H1 (cell line): ENCODE data around the gene EMP3. TPM values are rescaled to one million over a fixed set of nuclear protein-coding genes. Genes with fewer than 3 reads are reported as not detected.
A peak's percentile ranks its signal among the peaks of the same experiment; 100 is the strongest.

ENCODE experiments used
- CTCF ChIA-PET: fragments of 300-600 bp; sonication (Branson Sonifier 250); formaldehyde crosslinking; loops from one replicate; lab custom pipeline; 2021; ENCODE audit not compliant: partially characterized antibody; lab: Charles Lee
- POLR2A ChIA-PET: fragments of 300-600 bp; sonication (Branson Sonifier 250); formaldehyde crosslinking; loops from one replicate; lab custom pipeline; 2021; ENCODE audit warnings: inconsistent platforms; ENCODE audit not compliant: partially characterized antibody; lab: Charles Lee
- DNase-seq, 2 experiments: peaks; one replicate each; pipeline versions ENCODE4 v3.0.0 to v3.0.0-alpha.2; 2010 to 2022; ENCODE audit warnings: low spot score in 2 of 2, low read depth in 1 of 2, mixed read lengths in 1 of 2
- FAIRE-seq: peaks from 2 replicates; lab custom pipeline; 2011; peaks lifted over from hg19 to GRCh38; lab: Jason Lieb, UNC
- H2AFZ ChIP-seq: 2 replicates; pipeline ENCODE4 v1.8.1; 2012; ENCODE audit warnings: low read length, inconsistent platforms
- H2AK5ac ChIP-seq: 2 replicates; pipeline ENCODE4 v1.6.1; 2013; ENCODE audit warnings: low read depth, low read length
- H2BK120ac ChIP-seq: replicated peaks from 2 replicates; pipeline ENCODE3; 2013; ENCODE audit warnings: low read depth, low read length, inconsistent platforms
- H2BK12ac ChIP-seq: 2 replicates; pipeline ENCODE4 v1.6.1; 2013; ENCODE audit warnings: low read depth, low read length
- H2BK15ac ChIP-seq: 2 replicates; pipeline ENCODE4 v1.6.1; 2013; ENCODE audit warnings: low read length
- H2BK20ac ChIP-seq: 2 replicates; pipeline ENCODE4 v1.6.1; 2013; ENCODE audit warnings: low read length
- H2BK5ac ChIP-seq: 2 replicates; pipeline ENCODE4 v1.6.1; 2013; ENCODE audit warnings: low read depth, low read length
- H3K14ac ChIP-seq: 2 replicates; pipeline ENCODE4 v1.6.1; 2013; ENCODE audit warnings: inconsistent platforms; ENCODE audit not compliant: insufficient read length
- H3K18ac ChIP-seq: 2 replicates; pipeline ENCODE4 v1.6.1; 2013; ENCODE audit warnings: low read length; ENCODE audit errors: extremely low read depth
- H3K23ac ChIP-seq: 2 replicates; pipeline ENCODE4 v1.6.1; 2013; ENCODE audit warnings: inconsistent platforms; ENCODE audit not compliant: insufficient read length
- H3K23me2 ChIP-seq: 2 replicates; pipeline ENCODE4 v1.6.1; 2013; ENCODE audit warnings: low read depth, low read length
- H3K27ac ChIP-seq: 2 replicates; pipeline ENCODE4 v1.6.1; 2011; ENCODE audit warnings: low read depth, low read length, inconsistent platforms
- H3K27me3 ChIP-seq, 4 experiments: replicated peaks in 1 of 4; 1 replicate in 1 of 4; 2 replicates in 3 of 4; pipeline versions ENCODE4 v1.6.1 to v1.8.1; 2011 to 2013; ENCODE audit warnings: low read length in 3 of 4, mild to moderate bottlenecking in 3 of 4, inconsistent platforms in 2 of 4, mixed read lengths in 2 of 4, moderate library complexity in 1 of 4; ENCODE audit not compliant: control insufficient read depth in 3 of 4, insufficient read depth in 3 of 4; ENCODE audit errors: extremely low read depth in 1 of 4
- H3K36me3 ChIP-seq, 4 experiments: 2 replicates each; pipeline versions ENCODE4 v1.6.1 to v1.8.1; 2011 to 2013; ENCODE audit warnings: mild to moderate bottlenecking in 4 of 4, low read length in 3 of 4, moderate library complexity in 2 of 4, control low read depth in 1 of 4, inconsistent platforms in 1 of 4; ENCODE audit not compliant: insufficient read depth in 4 of 4, control insufficient read depth in 2 of 4
- H3K4ac ChIP-seq: replicated peaks from 2 replicates; pipeline ENCODE3; 2013; ENCODE audit warnings: low read length, low read depth, mixed read lengths, inconsistent platforms; ENCODE audit not compliant: insufficient read length
- H3K4me1 ChIP-seq, 4 experiments: replicated peaks in 1 of 4; 1 replicate in 1 of 4; 2 replicates in 3 of 4; pipeline versions ENCODE4 v1.6.1 to v1.8.1; 2011 to 2013; ENCODE audit warnings: low read length in 3 of 4, inconsistent platforms in 2 of 4, mixed read lengths in 1 of 4; ENCODE audit not compliant: insufficient read depth in 4 of 4, control insufficient read depth in 3 of 4
- H3K4me2 ChIP-seq, 2 experiments: 2 replicates each; pipeline versions ENCODE4 v1.6.1 to v1.8.1; 2011 to 2013; ENCODE audit warnings: low read depth in 2 of 2, low read length in 2 of 2, control low read depth in 1 of 2, inconsistent platforms in 1 of 2, mild to moderate bottlenecking in 1 of 2; ENCODE audit not compliant: insufficient read depth in 1 of 2
- H3K4me3 ChIP-seq, 4 experiments: fragments of 200-600, 300-600 bp in 1 of 4; sonication (generic), shearing (Covaris generic), sonication (Bioruptor Twin) in 1 of 4; 2 replicates each; pipeline versions ENCODE4 v1.5.1 to v1.8.1; 2011 to 2016; ENCODE audit warnings: low read length in 4 of 4, low read depth in 3 of 4, control low read depth in 2 of 4, inconsistent platforms in 2 of 4, mild to moderate bottlenecking in 2 of 4, mixed read lengths in 1 of 4, moderate library complexity in 1 of 4; ENCODE audit not compliant: insufficient read depth in 2 of 4; ENCODE audit errors: extremely low read depth in 1 of 4
- H3K56ac ChIP-seq: replicated peaks from 2 replicates; pipeline ENCODE3; 2013; ENCODE audit warnings: low read depth, mild to moderate bottlenecking, mixed read lengths, low read length, inconsistent platforms; ENCODE audit not compliant: insufficient read length
- H3K79me1 ChIP-seq: 2 replicates; pipeline ENCODE4 v1.6.1; 2013; ENCODE audit warnings: low read depth, low read length, control low read depth
- H3K79me2 ChIP-seq, 2 experiments: 2 replicates each; pipeline versions ENCODE4 v1.6.1 to v1.8.1; 2012 to 2013; ENCODE audit warnings: low read length in 2 of 2, mild to moderate bottlenecking in 2 of 2, inconsistent platforms in 1 of 2; ENCODE audit not compliant: insufficient read depth in 2 of 2, control insufficient read depth in 1 of 2
- H3K9ac ChIP-seq, 4 experiments: replicated peaks in 1 of 4; 1 replicate in 1 of 4; 2 replicates in 3 of 4; pipeline versions ENCODE4 v1.6.1 to v1.8.1; 2011 to 2013; ENCODE audit warnings: low read depth in 3 of 4, low read length in 3 of 4, control low read depth in 2 of 4, mild to moderate bottlenecking in 2 of 4, moderate library complexity in 2 of 4, inconsistent platforms in 1 of 4; ENCODE audit errors: extremely low read depth in 1 of 4
- H3K9me3 ChIP-seq, 2 experiments: 2 replicates each; pipeline versions ENCODE4 v1.6.1 to v1.8.1; 2012 to 2013; ENCODE audit warnings: mild to moderate bottlenecking in 2 of 2, moderate library complexity in 2 of 2, control low read depth in 1 of 2, inconsistent platforms in 1 of 2, low read depth in 1 of 2, low read length in 1 of 2, mixed read lengths in 1 of 2; ENCODE audit not compliant: insufficient read depth in 2 of 2
- H4K20me1 ChIP-seq, 2 experiments: replicated peaks in 1 of 2; 2 replicates each; pipeline versions ENCODE3 to v1.8.1; 2011 to 2013; ENCODE audit warnings: inconsistent platforms in 2 of 2, low read length in 2 of 2, mild to moderate bottlenecking in 1 of 2; ENCODE audit not compliant: insufficient read depth in 2 of 2, control insufficient read depth in 1 of 2
- H4K5ac ChIP-seq: 2 replicates; pipeline ENCODE4 v1.6.1; 2013; ENCODE audit warnings: low read length, low read depth, mixed read lengths, inconsistent platforms; ENCODE audit not compliant: insufficient read length
- H4K8ac ChIP-seq: 2 replicates; pipeline ENCODE4 v1.8.0; 2013; ENCODE audit warnings: mild to moderate bottlenecking, moderate library complexity, low read length, inconsistent platforms; ENCODE audit not compliant: insufficient read depth; ENCODE audit errors: extremely low read depth
- H4K91ac ChIP-seq: replicated peaks from 2 replicates; pipeline ENCODE3; 2013; ENCODE audit warnings: low read length, mixed read lengths, inconsistent platforms; ENCODE audit not compliant: insufficient read length
- BCL11A ChIP-seq, 2 experiments: IDR thresholded peaks; one replicate each; pipeline ENCODE4 v1.6.1; 2011; ENCODE audit warnings: low read depth in 2 of 2, low read length in 2 of 2, mild to moderate bottlenecking in 2 of 2
- CBX8 ChIP-seq: fragments of 300-800, 300-1000 bp; sonication (generic); IDR thresholded peaks from 2 replicates; pipeline ENCODE4 v1.7.1; 2016; ENCODE audit warnings: low read depth, low read length, borderline replicate concordance
- E2F6 ChIP-seq: IDR thresholded peaks from 2 replicates; pipeline ENCODE4 v1.6.1; 2012; ENCODE audit warnings: inconsistent platforms
- HDAC2 ChIP-seq, 2 experiments: fragments of 300-600 bp in 1 of 2; sonication (generic) in 1 of 2; IDR thresholded peaks; 2 replicates each; pipeline ENCODE4 v1.6.1; 2011 to 2012; ENCODE audit warnings: low read depth in 2 of 2, low read length in 2 of 2, mild to moderate bottlenecking in 2 of 2, moderate library complexity in 2 of 2, borderline replicate concordance in 1 of 2, inconsistent platforms in 1 of 2
- KDM1A ChIP-seq: fragments of 200-600, 300-600 bp; sonication (generic); IDR thresholded peaks from 2 replicates; pipeline ENCODE4 v1.7.1; 2016; ENCODE audit warnings: mild to moderate bottlenecking, low read length, borderline replicate concordance
- POU5F1 ChIP-seq: IDR thresholded peaks from 2 replicates; pipeline ENCODE4 v1.6.1; 2011; ENCODE audit warnings: low read depth, mild to moderate bottlenecking, low read length, moderate library complexity
- SIRT6 ChIP-seq: IDR thresholded peaks from one replicate; pipeline ENCODE4 v1.7.1; 2012; ENCODE audit warnings: low read length, inconsistent platforms
- TAF7 ChIP-seq: optimal IDR thresholded peaks from 2 replicates; pipeline ENCODE3; 2011; ENCODE audit warnings: low read depth, mild to moderate bottlenecking, inconsistent platforms, low read length, moderate library complexity, borderline replicate concordance
- TBP ChIP-seq: IDR thresholded peaks from 2 replicates; pipeline ENCODE4 v1.6.1; 2011; ENCODE audit warnings: low read depth, low read length, improper control_type of control experiment
- WGBS, 2 experiments: shearing (Covaris generic) in 1 of 2; methylation state at CpG; one replicate each; pipeline versions ENCODE4 v1.1.6 to v1.1.7; 2013 to 2015; ENCODE audit warnings: low lambda C conversion rate in 2 of 2, mixed read lengths in 2 of 2, inconsistent platforms in 1 of 2, low coverage in 1 of 2, missing lambda C conversion rate in 1 of 2; ENCODE audit not compliant: insufficient replicate concordance in 2 of 2, insufficient coverage in 1 of 2, insufficient read length in 1 of 2; ENCODE audit errors: extremely low coverage in 1 of 2, missing lambda C conversion rate in 1 of 2; 5-methylcytosine and 5-hydroxymethylcytosine counted together
- polyA plus RNA-seq, 7 experiments: library from polyadenylated mRNA; depleted of rRNA in 3 of 7; stranded (reverse) in 5 of 7; unstranded in 2 of 7; fragments of >200 nt in 5 of 7; fragments of 200-250 nt in 2 of 7; gene quantifications; 1 replicate in 5 of 7; 2 replicates in 1 of 7; 4 replicates in 1 of 7; pipeline versions ENCODE4 v1.2.1 to v1.2.3, GENCODE V29; 2011 to 2013; ENCODE audit warnings: missing spikeins in 2 of 7, mixed read lengths in 2 of 7
- total RNA-seq: library from RNA; stranded (reverse); fragmentation: NEBNext Ultra II Directional; extraction: Animal tissue kit (Norgen Biotek cat#: 25700); gene quantifications from 2 replicates; pipeline ENCODE4 v1.2.1, GENCODE V29; 2021

Gene EMP3
- total and polyA plus RNA-seq, 2 of the 8 experiments (the other 6 are each of a cell fraction or from before 2014, with no cell fraction given): 18.4 to 87.8 TPM

DNA sequence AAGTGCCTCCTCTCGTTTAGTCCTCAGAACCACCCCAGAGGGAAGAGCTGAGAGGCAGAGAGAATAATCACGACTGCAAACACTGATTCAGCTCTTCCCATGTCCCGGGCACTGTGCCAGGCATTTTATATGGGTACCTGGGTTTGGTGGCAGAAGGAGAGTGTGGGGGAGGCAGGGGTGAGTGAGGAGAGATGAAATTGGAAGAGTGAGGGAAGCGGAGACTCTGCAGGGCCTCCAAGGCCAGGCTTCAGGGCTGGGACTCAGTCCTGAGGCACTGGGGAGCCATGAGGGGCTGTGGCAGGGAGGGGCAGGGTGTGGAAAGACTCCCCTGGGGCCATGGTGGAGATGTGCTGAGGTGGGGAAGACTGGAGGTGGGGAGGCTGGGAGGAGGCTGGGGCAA is 47.6 kb downstream of the EMP3 start:
- POLR2A ChIA-PET: interaction anchor here (1.5 to 2.6 kb wide), 5 partner anchors 10 to 246 kb away, joined by 3 to 10 read pairs (median 4); partner anchors contain the start of genes RPL18, SPHK2, SYNGR4 and TMEM143
- Histone ChIP-seq H4K20me1 (no peaks in the 10 kb centered on the region), H2AK5ac (no peak overlapping the region), H4K5ac (no peak overlapping the region), H3K9me3 (no peaks in the 10 kb centered on the region), H2BK5ac (no peak overlapping the region), H3K27me3 (peaks cover 0 to 2% (median 0%) of the 10 kb centered on the region in 4 experiments; a peak in 1 of 7 replicates), H3K4me3 (no peak overlapping the region), H2BK120ac (no peak overlapping the region), H3K79me1 (no peaks in the 10 kb centered on the region), H3K23me2 (no peaks in the 10 kb centered on the region), H4K91ac (no peak overlapping the region), H2BK12ac (no peak overlapping the region), H2BK15ac (0 out of 2 replicates have a peak overlapping the region, but pooled peaks have one; percentile 31), H3K36me3 (no peaks in the 10 kb centered on the region; a peak in 1 of 8 replicates), H3K56ac (no peak overlapping the region), H3K79me2 (no peaks in the 10 kb centered on the region), H3K14ac (no peak overlapping the region), H3K27ac (no peak overlapping the region), H4K8ac (no peak overlapping the region), H3K18ac (no peak overlapping the region), H3K23ac (no peak overlapping the region), H3K4me2 (no peak overlapping the region), H3K9ac (no peak overlapping the region; a peak in 2 of 7 replicates), H2BK20ac (no peak overlapping the region), H3K4me1 (no peaks in the 10 kb centered on the region; a peak in 1 of 7 replicates), H2AFZ (peak overlapping the region; percentile 38; the same call in 1 of the 2 replicates), H3K4ac (no peak overlapping the region)
- CTCF ChIA-PET: interaction anchor here (0.5 to 2.4 kb wide), 10 partner anchors 9 to 776 kb away, joined by 3 to 9 read pairs (median 4); partner anchors contain the start of genes KDELR1, SYNGR4 and TMEM143
- 91% methylated on average over 4 of the region's 4 CpGs; no CpG with 5 or more reads in 1 of the 2 experiments for WGBS, 2 experiments
- DNase-seq (no peak), FAIRE-seq (no peak)
- no peak for TF ChIP-seq CBX8
- no peak for TF ChIP-seq BCL11A (IDR thresholded peaks at IDR 0.05; ENCODE audit: low read depth in 2 of 2, low read length in 2 of 2)
- TF ChIP-seq TBP: no peak
- TF ChIP-seq KDM1A: no peak
- no peak for TF ChIP-seq POU5F1
- no peak for TF ChIP-seq SIRT6
- TF ChIP-seq E2F6: no peak
- no peak for TF ChIP-seq HDAC2 (IDR thresholded peaks at IDR 0.05; ENCODE audit: borderline replicate concordance in 1 of 2, low read depth in 2 of 2, low read length in 2 of 2)
- TF ChIP-seq TAF7: no peak
